ENCODE data around the gene SPATA13. TPM values are rescaled to one million over a fixed set of nuclear protein-coding genes. Genes with fewer than 3 reads are reported as not detected.

SPATA13 gene
- total RNA-seq, 1 donor from 2014 or later: 2.7 TPM

DNA sequence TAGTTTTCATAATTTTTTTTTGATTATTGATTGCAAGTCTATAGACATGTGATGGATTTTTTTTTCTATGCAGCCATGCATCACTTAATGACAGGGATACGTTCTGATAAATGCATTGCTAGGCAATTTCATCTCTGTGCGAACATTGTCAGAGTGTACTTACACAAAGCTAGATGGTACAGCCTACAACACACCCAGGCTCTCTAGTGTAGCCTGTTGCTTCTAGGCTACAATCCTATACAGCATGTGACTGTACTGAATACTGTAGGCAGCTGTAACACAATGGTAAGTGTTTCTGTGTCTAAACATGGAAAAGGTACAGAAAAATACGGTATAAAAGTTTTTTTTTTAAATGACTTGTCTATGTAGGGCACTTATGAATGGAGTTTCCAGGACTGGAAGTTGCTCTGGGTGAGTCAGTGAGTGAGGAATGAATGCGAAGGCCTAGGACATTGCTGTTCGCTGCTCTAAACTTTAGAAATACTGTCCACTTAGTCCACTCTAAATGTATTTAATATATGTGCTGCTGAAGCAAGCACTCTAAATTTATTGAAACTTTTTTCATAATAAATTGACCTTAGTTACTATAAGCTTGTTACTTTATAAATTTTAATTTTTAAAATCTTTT is 20.3 kb downstream of the SPATA13 start:
- no peaks in the 10 kb centered on the region for H3K36me3 Mint-ChIP-seq (ENCODE audit: unreplicated experiment)
- TF ChIP-seq, protein P1, sequence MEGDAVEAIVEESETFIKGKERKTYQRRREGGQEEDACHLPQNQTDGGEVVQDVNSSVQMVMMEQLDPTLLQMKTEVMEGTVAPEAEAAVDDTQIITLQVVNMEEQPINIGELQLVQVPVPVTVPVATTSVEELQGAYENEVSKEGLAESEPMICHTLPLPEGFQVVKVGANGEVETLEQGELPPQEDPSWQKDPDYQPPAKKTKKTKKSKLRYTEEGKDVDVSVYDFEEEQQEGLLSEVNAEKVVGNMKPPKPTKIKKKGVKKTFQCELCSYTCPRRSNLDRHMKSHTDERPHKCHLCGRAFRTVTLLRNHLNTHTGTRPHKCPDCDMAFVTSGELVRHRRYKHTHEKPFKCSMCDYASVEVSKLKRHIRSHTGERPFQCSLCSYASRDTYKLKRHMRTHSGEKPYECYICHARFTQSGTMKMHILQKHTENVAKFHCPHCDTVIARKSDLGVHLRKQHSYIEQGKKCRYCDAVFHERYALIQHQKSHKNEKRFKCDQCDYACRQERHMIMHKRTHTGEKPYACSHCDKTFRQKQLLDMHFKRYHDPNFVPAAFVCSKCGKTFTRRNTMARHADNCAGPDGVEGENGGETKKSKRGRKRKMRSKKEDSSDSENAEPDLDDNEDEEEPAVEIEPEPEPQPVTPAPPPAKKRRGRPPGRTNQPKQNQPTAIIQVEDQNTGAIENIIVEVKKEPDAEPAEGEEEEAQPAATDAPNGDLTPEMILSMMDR (IDR thresholded peaks at IDR 0.05): no peak
- H3K4me1 Mint-ChIP-seq (ENCODE audit: unreplicated experiment): peaks cover 2% of the 10 kb centered on the region
- H3K27me3 Mint-ChIP-seq (ENCODE audit: unreplicated experiment): no peaks in the 10 kb centered on the region
- no peak overlapping the region for H3K27ac Mint-ChIP-seq (ENCODE audit: unreplicated experiment)
- no peaks in the 10 kb centered on the region for H3K9me3 Mint-ChIP-seq (ENCODE audit: unreplicated experiment)
- no peak for DNase-seq (ENCODE audit: extremely low spot score, unreplicated experiment)
- H3K4me3 Mint-ChIP-seq (ENCODE audit: unreplicated experiment): no peak overlapping the region

DNA sequence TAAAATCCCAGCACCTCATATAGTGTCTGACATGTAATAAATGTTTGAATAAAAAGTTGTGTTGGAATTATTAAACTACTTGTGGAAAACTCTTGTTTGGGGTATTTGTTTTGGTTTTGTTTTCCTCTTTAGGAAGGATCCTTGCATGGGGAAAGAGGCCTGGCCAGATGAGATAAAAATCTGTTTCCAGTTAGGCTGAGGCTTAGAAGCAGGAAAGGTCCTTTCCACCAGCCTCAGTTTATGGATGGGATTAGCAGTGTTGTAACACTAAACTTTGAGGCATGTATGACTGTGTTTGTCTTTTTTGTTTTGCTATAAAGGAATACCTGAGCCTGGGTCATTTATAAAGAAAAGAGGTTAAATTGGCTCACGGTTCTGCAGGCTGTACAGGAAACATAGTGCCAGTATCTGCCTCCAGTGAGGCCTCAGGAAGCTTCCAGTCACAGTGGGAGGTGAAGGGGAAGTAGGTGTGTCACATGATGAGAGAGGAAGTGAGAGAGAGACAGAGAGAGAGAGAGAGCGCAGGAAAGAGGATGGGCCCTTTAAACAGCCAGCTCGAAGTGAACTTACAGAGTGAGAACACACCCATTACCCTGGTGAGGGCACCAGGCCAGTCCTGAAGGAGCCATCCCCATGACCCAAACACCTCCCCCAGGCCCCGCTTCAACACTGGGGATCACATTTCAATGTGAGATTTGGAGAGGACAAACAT is 21.6 kb downstream of the SPATA13 start:
- H3K9me3 Mint-ChIP-seq (ENCODE audit: unreplicated experiment): no peaks in the 10 kb centered on the region
- H3K36me3 Mint-ChIP-seq (ENCODE audit: unreplicated experiment): no peaks in the 10 kb centered on the region
- TF ChIP-seq, protein P1 (IDR thresholded peaks at IDR 0.05): no peak
- peaks cover 2% of the 10 kb centered on the region for H3K4me1 Mint-ChIP-seq (ENCODE audit: unreplicated experiment)
- H3K27me3 Mint-ChIP-seq (ENCODE audit: unreplicated experiment): no peaks in the 10 kb centered on the region
- DNase-seq (ENCODE audit: extremely low spot score, unreplicated experiment): no peak
- H3K27ac Mint-ChIP-seq (ENCODE audit: unreplicated experiment): no peak overlapping the region
- no peak overlapping the region for H3K4me3 Mint-ChIP-seq (ENCODE audit: unreplicated experiment)

DNA sequence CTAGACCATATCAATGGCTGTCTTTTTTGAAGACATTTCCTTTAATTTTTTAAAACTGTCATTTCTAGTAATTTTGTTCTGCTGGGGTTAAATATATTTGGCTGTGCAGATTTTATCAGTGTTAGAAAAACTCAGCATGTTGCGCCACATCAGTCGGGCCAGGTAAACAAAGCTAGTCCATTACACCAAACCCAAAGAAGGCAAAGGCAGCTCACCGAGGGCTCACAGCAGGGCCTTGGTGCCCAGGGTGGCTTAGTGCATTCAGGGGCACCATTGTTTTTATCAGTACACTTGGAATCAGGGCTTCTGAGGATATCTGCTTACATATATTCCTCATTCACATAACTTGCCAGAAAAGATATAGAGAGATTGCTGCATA is 22.2 kb downstream of the SPATA13 start:
- Mint-ChIP-seq H3K27ac (ENCODE audit: unreplicated experiment) (no peak overlapping the region), H3K36me3 (ENCODE audit: unreplicated experiment) (no peaks in the 10 kb centered on the region), H3K27me3 (ENCODE audit: unreplicated experiment) (no peaks in the 10 kb centered on the region), H3K4me1 (ENCODE audit: unreplicated experiment) (peaks cover 2% of the 10 kb centered on the region), H3K4me3 (ENCODE audit: unreplicated experiment) (no peak overlapping the region), H3K9me3 (ENCODE audit: unreplicated experiment) (no peaks in the 10 kb centered on the region)
- no peak for DNase-seq (ENCODE audit: extremely low spot score, unreplicated experiment)
- TF ChIP-seq, protein P1 (IDR thresholded peaks at IDR 0.05): no peak

DNA sequence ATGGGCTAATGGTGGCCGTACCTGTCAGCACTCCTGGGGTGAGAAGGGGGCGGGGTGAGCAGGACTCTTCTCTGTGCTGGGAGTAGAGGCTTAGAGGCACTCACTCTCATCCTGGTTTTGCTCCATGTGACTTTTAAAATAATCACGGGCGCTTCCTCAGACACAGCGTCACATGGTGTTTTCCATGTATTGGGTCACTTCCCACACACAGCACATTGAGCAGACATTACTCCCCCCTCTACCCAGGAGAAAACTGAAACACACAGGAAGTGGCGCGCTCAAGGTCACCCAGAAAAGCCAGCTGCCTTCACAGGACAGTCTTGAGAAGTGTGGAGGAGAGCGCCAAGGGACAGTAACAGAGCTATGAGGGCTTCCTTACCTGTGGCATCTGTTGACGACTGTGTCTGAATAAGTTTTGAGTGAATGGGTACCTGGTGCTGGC is 23.2 kb downstream of the SPATA13 start:
- H3K27me3 Mint-ChIP-seq (ENCODE audit: unreplicated experiment): no peaks in the 10 kb centered on the region
- no peak overlapping the region for H3K27ac Mint-ChIP-seq (ENCODE audit: unreplicated experiment)
- H3K36me3 Mint-ChIP-seq (ENCODE audit: unreplicated experiment): no peaks in the 10 kb centered on the region
- peaks cover 6% of the 10 kb centered on the region for H3K9me3 Mint-ChIP-seq (ENCODE audit: unreplicated experiment)
- H3K4me3 Mint-ChIP-seq (ENCODE audit: unreplicated experiment): no peak overlapping the region
- no peak for DNase-seq (ENCODE audit: extremely low spot score, unreplicated experiment)
- peaks cover 2% of the 10 kb centered on the region for H3K4me1 Mint-ChIP-seq (ENCODE audit: unreplicated experiment)
- TF ChIP-seq, protein P1 (IDR thresholded peaks at IDR 0.05): no peak

DNA sequence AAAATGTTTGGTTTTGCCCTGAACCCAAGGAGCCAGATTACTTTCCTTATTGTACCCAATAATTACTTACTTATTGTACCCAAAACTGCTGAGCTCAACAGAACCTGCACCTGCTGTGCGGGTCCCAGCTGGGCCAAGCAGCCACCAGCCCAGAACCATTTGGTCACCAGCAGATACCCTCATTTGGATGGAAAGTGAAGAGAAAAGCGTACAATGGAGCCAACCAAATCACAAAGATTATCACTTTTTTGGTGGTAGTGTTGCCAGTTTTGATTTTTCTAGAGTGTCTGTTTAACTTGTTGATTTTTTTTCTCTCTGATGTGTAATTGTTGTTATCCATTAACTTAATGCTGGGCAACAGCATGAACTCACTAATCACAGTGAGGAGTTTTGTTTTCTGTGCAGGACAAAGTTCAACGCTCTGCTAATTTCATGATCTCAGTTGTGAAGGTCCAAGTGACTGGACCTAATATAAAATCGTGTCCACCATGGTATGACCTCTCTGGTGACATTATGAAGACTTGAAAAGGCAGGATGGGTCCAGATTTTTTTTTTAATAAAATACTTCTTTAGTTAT is 23.8 kb downstream of the SPATA13 start:
- Mint-ChIP-seq H3K27me3 (ENCODE audit: unreplicated experiment) (no peaks in the 10 kb centered on the region), H3K4me3 (ENCODE audit: unreplicated experiment) (no peak overlapping the region), H3K4me1 (ENCODE audit: unreplicated experiment) (peaks cover 2% of the 10 kb centered on the region), H3K9me3 (ENCODE audit: unreplicated experiment) (peaks cover 9% of the 10 kb centered on the region), H3K27ac (ENCODE audit: unreplicated experiment) (no peak overlapping the region), H3K36me3 (ENCODE audit: unreplicated experiment) (no peaks in the 10 kb centered on the region)
- TF ChIP-seq, protein P1 (IDR thresholded peaks at IDR 0.05): no peak
- DNase-seq (ENCODE audit: extremely low spot score, unreplicated experiment): no peak

Measured in osteocyte (in vitro differentiated cells).